DMS153 (cell line): ENCODE measurements around the gene PPARA.

Experiments
- DNase-seq: peaks from one replicate; lab custom pipeline; 2025; lab: John Stamatoyannopoulos, UW

Gene PPARA

GRCh38 chr22:46143491-46144147 is 6.7 kb upstream of the PPARA start:
- no peak for DNase-seq

- no peak for DNase-seq
Observed at GRCh38 chr22:46145361-46145851, 4.9 kb upstream of the PPARA start.

DNA sequence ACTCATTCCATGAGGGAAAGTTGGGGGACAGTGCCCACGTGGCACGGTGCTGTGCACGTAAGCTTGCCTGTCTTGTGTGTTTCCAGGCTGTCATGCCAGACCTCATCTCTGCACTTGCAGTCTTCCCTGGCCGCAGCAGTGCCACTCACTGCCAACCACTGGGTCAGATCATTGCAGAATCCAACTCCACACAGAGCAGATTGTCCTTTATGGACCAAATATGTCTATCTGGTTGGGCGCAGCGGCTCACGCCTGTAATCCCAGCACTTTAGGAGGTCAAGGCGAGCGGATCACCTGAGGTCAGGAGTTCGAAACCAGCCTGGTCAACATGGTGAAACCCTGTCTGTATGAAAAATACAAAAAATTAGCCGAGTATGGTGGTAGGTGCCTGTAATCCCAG is 4.4 kb upstream of the PPARA start:
- DNase-seq, result no peak

DNA sequence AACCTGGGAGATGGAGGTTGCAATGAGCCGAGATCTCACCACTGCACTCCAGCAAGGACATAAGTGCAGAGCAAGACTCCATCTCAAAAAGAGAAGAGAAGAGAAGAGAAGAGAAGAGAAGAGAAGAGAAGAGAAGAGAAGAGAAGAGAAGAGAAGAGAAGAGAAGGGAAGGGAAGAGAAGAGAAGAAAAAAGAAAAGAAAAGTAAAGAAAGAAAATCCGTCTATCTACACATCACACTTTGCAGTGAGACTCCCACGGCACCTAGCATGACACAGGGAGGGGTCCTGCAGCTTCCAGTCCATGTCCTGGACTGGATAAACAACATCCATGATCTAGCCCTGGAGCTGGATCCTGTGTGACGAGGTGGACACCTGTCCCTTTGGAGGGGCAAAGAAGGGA is 4.0 kb upstream of the PPARA start:
- no peak for DNase-seq

DNA sequence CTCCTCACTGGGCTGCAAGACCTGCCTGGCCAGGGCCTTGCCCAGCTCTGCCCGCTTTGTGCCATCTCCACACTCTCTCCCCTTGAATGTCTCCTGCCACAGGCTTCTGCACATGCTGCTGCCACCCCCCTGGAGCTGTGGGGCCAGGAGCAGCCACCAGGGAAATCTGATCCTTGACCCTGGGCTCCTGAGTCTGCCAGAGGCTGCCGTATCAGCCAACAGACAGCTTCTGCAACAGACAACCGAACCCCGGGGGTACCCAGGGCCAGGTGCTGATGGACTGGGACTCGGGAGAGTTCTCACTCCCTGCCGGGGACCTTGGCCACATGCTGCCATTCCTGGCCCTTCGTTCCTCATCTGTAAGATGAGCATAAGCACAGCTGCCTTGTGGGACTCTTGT is 3.3 kb upstream of the PPARA start:
- DNase-seq, result no peak

DNA sequence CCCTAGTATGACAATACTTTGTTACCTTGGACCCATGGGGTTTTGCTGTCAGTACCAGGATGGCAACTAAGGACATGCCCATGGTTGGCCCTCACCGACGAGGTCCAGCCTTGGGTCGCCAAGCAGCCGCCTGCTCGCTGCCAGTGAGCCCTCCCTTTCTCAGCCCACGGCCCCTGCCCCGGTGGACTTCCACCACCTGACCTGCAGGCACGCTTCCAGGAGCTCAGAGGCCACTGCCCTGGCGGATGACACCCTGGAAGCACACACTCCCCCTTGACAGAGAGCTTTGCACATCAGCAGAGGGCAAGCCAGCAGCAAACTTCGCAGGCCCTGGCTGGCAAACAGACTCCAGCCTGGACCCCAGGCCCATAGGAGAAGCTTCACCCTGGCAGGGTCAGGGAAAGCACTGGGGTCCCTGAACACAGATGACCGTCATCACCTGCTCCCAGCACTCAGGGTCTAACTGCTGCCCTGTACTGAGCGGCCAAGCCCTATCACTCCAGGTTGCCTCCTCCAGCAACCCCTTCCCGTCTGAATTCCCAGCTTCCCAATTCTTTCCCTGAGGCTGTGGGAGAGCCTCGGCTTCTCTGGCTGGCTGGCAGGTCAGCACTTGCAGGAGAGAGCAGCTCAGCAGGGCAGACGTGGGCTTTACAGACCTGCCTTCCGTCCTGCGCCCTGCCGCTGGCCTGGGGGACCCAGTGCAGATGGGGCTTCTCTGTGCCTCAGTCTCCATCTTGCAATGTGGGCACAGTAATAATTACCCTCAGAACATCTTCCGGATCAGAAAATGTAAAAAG is 2.7 kb upstream of the PPARA start:
- DNase-seq, result no peak

DNA sequence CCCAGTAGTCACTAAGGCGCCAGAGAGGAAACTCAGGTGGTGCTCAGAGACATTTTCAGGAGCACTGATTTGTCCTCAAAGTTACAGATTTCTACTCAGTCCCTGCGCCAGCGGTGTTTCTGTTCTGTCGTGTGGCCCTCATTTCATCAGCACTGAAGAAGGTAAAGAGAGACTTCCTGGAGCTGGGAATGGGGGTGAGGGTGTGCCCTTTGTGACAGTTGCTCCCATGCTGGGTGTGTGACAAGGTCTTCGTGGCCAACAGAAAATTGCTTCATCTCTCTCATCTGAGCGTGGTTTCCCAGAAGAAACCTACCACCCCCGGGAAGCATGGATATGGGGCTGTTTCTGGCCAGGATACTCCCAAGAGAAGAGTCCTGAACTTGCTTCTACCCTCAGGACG is 2.0 kb upstream of the PPARA start:
- no peak for DNase-seq

DNA sequence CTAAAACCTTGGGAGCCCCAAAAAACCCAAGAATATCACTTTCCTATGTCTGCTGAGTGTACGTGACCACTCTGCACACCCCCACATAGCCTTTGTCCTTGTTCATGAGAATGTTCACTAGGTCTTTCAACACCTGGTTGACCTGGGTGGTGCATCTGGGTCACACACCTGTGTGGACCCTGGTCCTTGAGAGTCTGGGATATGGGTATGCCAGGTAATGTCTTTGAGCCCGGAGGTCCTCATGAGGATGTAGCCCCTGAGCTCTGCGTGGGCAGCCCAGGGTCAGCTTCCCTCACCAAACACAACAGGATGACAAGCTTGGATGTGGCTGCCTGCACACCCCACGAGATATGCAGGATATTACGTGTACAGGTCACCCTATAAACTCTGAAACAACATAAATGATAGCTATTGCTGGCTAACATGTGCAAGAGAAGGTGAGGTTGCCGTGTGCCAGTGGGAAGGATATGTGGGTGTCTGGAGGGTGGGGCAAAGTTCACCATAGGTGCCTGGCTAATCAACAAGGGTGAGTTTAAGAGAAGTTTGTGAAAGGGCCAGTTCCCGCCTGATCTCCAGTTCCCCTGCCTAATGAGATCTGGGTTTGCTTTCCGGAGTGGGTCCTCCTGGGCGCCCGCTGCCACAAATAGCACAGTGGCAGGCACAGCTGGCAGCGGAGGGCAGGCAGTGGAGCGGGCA is 1.4 kb upstream of the PPARA start:
- DNase-seq, result no peak

GRCh38 chr22:46149512-46150033 is 753 bp upstream of the PPARA start:
- DNase-seq, result peak; percentile 42

DNA sequence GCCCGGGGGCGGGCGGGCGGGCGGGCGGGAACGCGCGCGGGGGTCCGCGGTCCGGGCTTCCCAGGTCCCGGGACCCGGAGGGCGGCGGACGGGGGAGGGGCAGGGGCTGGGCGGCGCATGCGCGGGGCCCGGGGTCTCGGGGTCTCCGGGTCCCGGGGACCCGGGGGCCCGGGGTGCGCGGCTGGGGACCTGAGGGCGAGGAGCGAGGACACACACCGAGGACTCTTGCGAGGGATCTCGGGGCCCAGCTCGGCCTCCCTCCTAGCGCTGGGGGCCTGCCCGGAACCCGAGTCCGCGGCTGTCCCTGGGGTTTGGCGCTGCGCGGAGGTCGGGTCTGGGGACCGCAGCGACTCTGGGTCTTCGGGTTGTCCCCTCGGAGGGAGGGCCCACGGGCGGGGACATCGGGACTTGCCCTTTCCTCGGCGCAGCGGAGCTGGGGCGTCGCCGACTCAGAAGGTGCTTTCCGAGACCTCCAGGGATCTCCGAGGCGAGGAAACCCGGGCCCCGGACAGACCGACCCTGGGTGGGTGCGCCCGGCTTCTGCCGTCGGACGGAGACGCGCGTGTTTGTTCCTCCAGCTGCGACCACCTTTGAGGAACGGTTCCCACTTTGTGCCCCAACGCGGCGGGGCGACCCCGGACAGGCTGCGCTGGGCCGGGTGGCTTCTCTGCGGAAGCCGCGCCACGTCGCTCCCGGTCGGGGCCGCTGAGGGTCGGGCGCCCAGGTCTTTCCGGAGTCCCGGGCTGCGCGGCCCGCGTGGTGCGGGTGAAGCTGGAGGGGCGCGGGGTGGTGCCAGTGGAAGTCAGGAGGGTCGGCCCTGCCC is 540 bp downstream of the PPARA start:
- DNase-seq, result no peak

- DNase-seq, result no peak
Observed at GRCh38 chr22:46153930-46154329, 3.6 kb downstream of the PPARA start.

- no peak for DNase-seq
Observed at GRCh38 chr22:46156031-46156430, 5.7 kb downstream of the PPARA start.

DNA sequence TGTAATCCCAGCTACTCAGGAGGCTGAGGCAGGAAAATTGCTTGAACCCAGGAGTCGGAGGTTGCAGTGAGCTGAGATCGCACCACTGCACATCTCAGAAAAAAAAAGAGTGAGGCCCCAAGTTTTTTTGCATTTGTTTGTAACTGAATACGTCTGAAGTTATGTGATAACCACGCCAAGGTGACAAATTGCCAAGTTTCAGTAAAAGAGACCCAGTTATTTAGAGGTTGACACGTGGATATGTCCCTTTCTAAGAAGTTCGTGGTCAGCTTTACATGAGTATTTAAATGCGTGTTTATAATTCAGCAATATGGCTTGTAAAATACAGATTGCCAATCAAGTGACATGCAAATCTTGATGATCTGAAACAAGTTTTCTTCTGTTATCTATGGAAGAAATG is 8.0 kb downstream of the PPARA start:
- DNase-seq, result no peak

DNA sequence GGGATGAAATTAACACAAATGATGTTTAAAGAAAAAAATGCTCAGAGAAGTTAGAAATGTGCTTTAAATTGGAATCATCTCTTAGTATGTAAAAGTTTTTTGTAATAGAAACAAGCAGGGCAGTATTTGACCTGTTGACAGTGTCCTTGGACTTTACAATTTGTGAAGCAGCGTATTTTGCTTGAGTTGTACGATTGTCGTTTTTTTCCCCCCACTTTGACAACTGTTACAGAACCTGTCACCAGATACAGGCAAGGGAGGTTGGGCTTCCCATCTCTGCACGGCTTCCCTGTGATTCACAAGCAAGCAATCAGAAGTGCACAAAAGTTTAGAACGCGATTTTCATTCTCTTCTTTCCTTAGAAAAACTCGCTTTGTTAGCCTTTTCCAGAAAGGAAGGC is 8.9 kb downstream of the PPARA start:
- DNase-seq, result no peak

GRCh38 chr22:46159777-46160176 is 9.5 kb downstream of the PPARA start:
- DNase-seq, result no peak

DNA sequence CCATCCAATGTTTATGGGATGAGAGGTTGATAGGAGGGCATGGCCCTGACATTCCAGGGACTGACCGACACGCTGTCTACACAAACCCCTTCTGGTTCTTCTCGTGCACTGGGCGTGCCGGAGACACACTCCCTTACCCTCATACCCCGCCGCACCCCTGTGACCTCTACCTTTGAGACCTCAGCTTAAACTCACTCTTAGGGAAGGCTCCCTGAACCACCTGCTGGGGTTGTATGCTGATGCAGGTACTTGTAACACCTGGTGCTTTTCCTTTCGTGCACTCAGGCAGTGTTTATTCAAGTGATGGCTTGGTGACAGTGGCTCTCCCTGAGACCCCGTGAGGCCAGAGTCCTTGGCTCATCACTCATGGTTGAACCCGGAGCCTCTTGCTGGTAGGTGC is 12.0 kb downstream of the PPARA start:
- DNase-seq, result peak; percentile 50

- DNase-seq, result no peak
Observed at GRCh38 chr22:46162771-46163556, 12.6 kb downstream of the PPARA start.

DNA sequence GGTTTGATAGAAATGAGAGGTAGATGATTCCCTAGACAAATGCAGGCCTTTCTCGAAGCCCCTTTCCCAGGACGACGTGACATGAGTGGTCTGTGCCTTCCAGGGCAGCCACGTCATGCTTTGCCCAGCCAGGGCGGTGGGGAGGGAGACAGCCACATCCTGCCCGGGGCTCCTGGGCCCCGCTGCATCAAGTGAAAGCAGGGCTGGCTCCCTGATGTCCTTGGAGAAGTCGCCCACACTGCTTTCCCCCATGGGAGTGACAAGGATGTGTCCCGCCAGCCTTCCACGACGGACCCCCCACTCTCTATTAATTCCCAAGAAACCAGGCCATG is 13.2 kb downstream of the PPARA start:
- no peak for DNase-seq

DNA sequence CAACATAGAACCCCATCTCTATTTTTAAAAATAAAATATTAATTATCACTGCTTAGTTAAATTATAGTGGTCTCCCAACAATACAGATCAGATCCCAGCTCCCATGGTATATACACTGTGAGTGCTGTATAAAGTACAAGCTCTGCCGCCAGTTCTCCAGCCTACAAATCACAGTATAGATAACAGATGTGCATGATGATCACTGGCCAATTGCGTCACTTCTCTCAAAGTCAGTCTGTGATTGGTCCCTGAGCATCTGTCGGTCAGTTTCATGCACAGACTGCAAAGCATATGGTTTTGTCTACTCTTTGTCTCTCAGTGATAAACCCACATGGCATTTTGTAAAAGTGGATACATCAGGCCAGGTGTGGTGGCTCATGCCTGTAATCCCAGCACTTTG is 15.7 kb downstream of the PPARA start:
- no peak for DNase-seq

- no peak for DNase-seq
Observed at GRCh38 chr22:46169628-46170027, 19.3 kb downstream of the PPARA start.

- DNase-seq, result peak; percentile 75
Observed at GRCh38 chr22:46171940-46172339, 21.6 kb downstream of the PPARA start.
